Adrenal gland (tissue), 19 donors: ENCODE data around the gene SRP68. TPM values are rescaled to one million over a fixed set of nuclear protein-coding genes. Genes with fewer than 3 reads are reported as not detected.

Experiments used
- DNase-seq, 7 donors: peaks; one replicate each; pipeline ENCODE4 v3.0.0-alpha.2; 2019 to 2020
- H3K27ac ChIP-seq, 5 donors: fragments of 200-600 bp; sonication (generic) in 4 of 5; 1 replicate in 3 of 5; 2 replicates in 2 of 5; pipeline versions ENCODE4 v1.5.1 to v1.8.0; 2016 to 2020; ENCODE audit warnings: mild to moderate bottlenecking in 1 of 5
- H3K27me3 ChIP-seq: fragments of 200-600 bp; 2 replicates; pipeline ENCODE4 v1.8.0; 2021
- H3K36me3 ChIP-seq, 2 donors: fragments of 200-600 bp; replicated peaks in 1 of 2; 1 replicate in 1 of 2; 2 replicates in 1 of 2; pipeline versions ENCODE4 v1.5.1 to v1.8.0; 2018 to 2022
- H3K4me1 ChIP-seq, 2 donors: fragments of 200-600 bp; replicated peaks in 1 of 2; 1 replicate in 1 of 2; 2 replicates in 1 of 2; pipeline versions ENCODE4 v1.5.1 to v1.8.0; 2018 to 2021
- H3K4me3 ChIP-seq, 4 donors: fragments of 200-600 bp; sonication (generic) in 3 of 4; one replicate each; pipeline ENCODE4 v1.5.1; 2016 to 2018
- H3K9me3 ChIP-seq, 3 donors: fragments of 200-600 bp; sonication (generic) in 1 of 3; replicated peaks in 1 of 3; 1 replicate in 2 of 3; 2 replicates in 1 of 3; pipeline versions ENCODE4 v1.5.1 to v1.8.0; 2016 to 2021
- CTCF ChIP-seq, 6 experiments: fragments of 450-650 bp in 4 of 6; fragments of 200-600 bp in 2 of 6; sonication (generic) in 1 of 6; IDR thresholded peaks; 1 replicate in 5 of 6; 2 replicates in 1 of 6; pipeline versions ENCODE4 v1.5.1 to v1.8.0; 2016 to 2021; ENCODE audit warnings: antibody characterized with exemption in 6 of 6, mild to moderate bottlenecking in 2 of 6, moderate library complexity in 1 of 6
- POLR2A ChIP-seq, 2 donors: fragments of 450-650 bp; IDR thresholded peaks; one replicate each; pipeline ENCODE4 v1.6.1; 2017; ENCODE audit warnings: antibody characterized with exemption in 2 of 2, mild to moderate bottlenecking in 2 of 2, moderate library complexity in 1 of 2
- WGBS, 4 donors: extraction: QIAGEN DNeasy Blood & Tissue Kit in 2 of 4; methylation state at CpG; one replicate each; pipeline versions ENCODE4 v1.1.5 to v1.1.7; 2013 to 2017; 5-methylcytosine and 5-hydroxymethylcytosine counted together
- intact Hi-C, 2 donors: fragments of 100-400 bp; cut with DNase I; formaldehyde crosslinking; loops; one replicate each; pipeline versions ENCODE4 v1.14.1 to v1.15.0; 2022 to 2023
- long read RNA-seq, 10 donors: library from polyadenylated mRNA in 3 of 10; unstranded in 2 of 10; stranded (forward) in 1 of 10; transcript quantifications; one replicate each; pipeline ENCODE4 v2.0.0 and lab custom pipeline, GENCODE V29; 2021 to 2026
- polyA plus RNA-seq, 3 donors: library from polyadenylated mRNA; stranded (reverse); fragments of 200-250 nt in 2 of 3; fragments of 350-450 nt in 1 of 3; fragmentation: Illumina TruSeq in 1 of 3; extraction: RNeasy Lipid Tissue Mini Kit (QIAGEN cat#74804) in 1 of 3; gene quantifications; one replicate each; pipeline ENCODE4 v1.2.3, GENCODE V29; 2013 to 2014
- total RNA-seq, 9 donors: library from RNA; depleted of rRNA in 4 of 9; stranded (reverse); fragments of >200 nt in 4 of 9; fragments of 120-200 nt in 1 of 9; fragmentation: NEBNext Ultra II Directional in 1 of 9; extraction: Animal tissue kit (Norgen Biotek cat#: 25700) in 1 of 9; gene quantifications; one replicate each; pipeline versions ENCODE4 v1.1.0 to v1.2.4, GENCODE V29; 2013 to 2023
- donor health status: healthy with polysubstance abuse.
- donor health status: Bipolar disorder and iron deficiency.
- donor health status: DM: yes; HTN: yes; CAD: no.
- donor health status: DM: no; HTN: no; CAD: no.
- donor health status: DM: no; HTN: no; CAD: no.
- donor health status: DM: yes; HTN: yes; CAD: no.

The SRP68 gene
- total RNA-seq, result 100 to 1,000 TPM in 1 of 9 donors, 10 to 100 TPM in 8; 20.3 to 113 (median 42.9) TPM
- 100 to 1,000 TPM in 1 of 3 donors, 10 to 100 TPM in 2; 33.1 to 129 (median 35.9) TPM for polyA plus RNA-seq
- long read RNA-seq, donor 1, transcript SRP68-201 (16 exons, 2,649 nt), result major isoform, 15 of 15 reads
- long read RNA-seq, donor 1, partial matches to known transcripts, result 0 of 15 reads
- long read RNA-seq, donor 1, other reads (novel, unspliced or antisense), result 0 of 15 reads
- long read RNA-seq, donor 2, transcript SRP68-201 (16 exons, 2,649 nt), result major isoform, 11 of 12 reads
- long read RNA-seq, donor 2, partial matches to known transcripts, result 0 of 12 reads
- long read RNA-seq, donor 2, other reads (novel, unspliced or antisense), result 0 of 12 reads
- long read RNA-seq, donor 3, transcript SRP68-201 (16 exons, 2,649 nt), result major isoform, 16 of 17 reads
- long read RNA-seq, donor 3, partial matches to known transcripts, result 0 of 17 reads
- long read RNA-seq, donor 3, other reads (novel, unspliced or antisense), result 0 of 17 reads
- long read RNA-seq, donor 4, transcript SRP68-201 (16 exons, 2,649 nt), result major isoform, 14 of 22 reads
- long read RNA-seq, donor 4, partial matches to known transcripts, result 5 of 22 reads
- long read RNA-seq, donor 4, other reads (novel, unspliced or antisense), result 3 of 22 reads
- long read RNA-seq, donor 5, transcript SRP68-201 (16 exons, 2,649 nt), result major isoform, 157 of 166 reads
- long read RNA-seq, donor 5, partial matches to known transcripts, result 2 of 166 reads
- long read RNA-seq, donor 5, other reads (novel, unspliced or antisense), result 5 of 166 reads
- long read RNA-seq, donor 6, partial matches to known transcripts, result 2 of 4 reads
- long read RNA-seq, donor 6, other reads (novel, unspliced or antisense), result 0 of 4 reads
- long read RNA-seq, donor 7, transcript SRP68-201 (16 exons, 2,649 nt), result major isoform, 7 of 8 reads
- long read RNA-seq, donor 7, partial matches to known transcripts, result 0 of 8 reads
- long read RNA-seq, donor 7, other reads (novel, unspliced or antisense), result 0 of 8 reads
- long read RNA-seq, donor 8, transcript SRP68-201 (16 exons, 2,649 nt), result major isoform, 39 of 44 reads
- long read RNA-seq, donor 8, partial matches to known transcripts, result 5 of 44 reads
- long read RNA-seq, donor 8, other reads (novel, unspliced or antisense), result 0 of 44 reads
- long read RNA-seq, donor 9, transcript SRP68-201 (16 exons, 2,649 nt), result major isoform, 10 of 11 reads
- long read RNA-seq, donor 9, partial matches to known transcripts, result 0 of 11 reads
- long read RNA-seq, donor 9, other reads (novel, unspliced or antisense), result 0 of 11 reads
- long read RNA-seq, donor 10, transcript SRP68-201 (16 exons, 2,649 nt), result major isoform, 12 of 12 reads
- long read RNA-seq, donor 10, partial matches to known transcripts, result 0 of 12 reads
- long read RNA-seq, donor 10, other reads (novel, unspliced or antisense), result 0 of 12 reads

GRCh38 chr17:76072148-76072858 is at the start of gene SRP68:
Gene SRP68, minus strand, starts transcription at chr17:76072517. Its CDS starts 26 bp downstream, at chr17:76072491.
- 0 to 1% (median 0%) methylated on average over 27 to 57 of the region's 57 CpGs for WGBS, 4 donors
- intact Hi-C loops, result no loop called here
- Histone ChIP-seq H3K4me3 (peak within 1 kb of the TSS; percentile 17 to 71 (median 65)), H3K4me1 (peaks cover 19 to 22% of the 10 kb centered on the region in 2 donors), H3K27me3 (peaks cover 39% of the 10 kb centered on the region), H3K27ac (peak within 1 kb of the TSS in 4 of 5 donors; percentile 8 to 75 (median 68)), H3K36me3 (peaks cover 0 to 16% of the 10 kb centered on the region in 2 donors), H3K9me3 (no peaks in the 10 kb centered on the region)
- no peak for TF ChIP-seq CTCF (IDR thresholded peaks at IDR 0.05)
- peak; percentile 71 for TF ChIP-seq POLR2A (IDR thresholded peaks at IDR 0.05)
- peak; percentile 91 to 95 (median 94) for DNase-seq

- TF ChIP-seq POLR2A (IDR thresholded peaks at IDR 0.05) (no peak), CTCF (IDR thresholded peaks at IDR 0.05) (no peak)
- WGBS, 4 donors, result 45 to 81% (median 53%) methylated on average over 6 to 42 of the region's 42 CpGs
- H3K4me3 ChIP-seq, result peak overlapping the region in 1 of 4 donors; percentile 41
- H3K27me3 ChIP-seq, result no peaks in the 10 kb centered on the region
- no peaks in the 10 kb centered on the region for H3K36me3 ChIP-seq
- H3K27ac ChIP-seq, result peak overlapping the region in 1 of 5 donors; percentile 12
- H3K9me3 ChIP-seq, result no peaks in the 10 kb centered on the region
- intact Hi-C loops, result loop anchor here (2.0 to 5.0 kb wide), 3 partner anchors 60 to 175 kb away; no protein-coding TSS in a partner anchor
- no peak for DNase-seq
- peaks cover 0 to 4% of the 10 kb centered on the region in 2 donors for H3K4me1 ChIP-seq
These were observed 49.7 kb upstream of the SRP68 start for GRCh38 chr17:76121932-76122430.

DNA sequence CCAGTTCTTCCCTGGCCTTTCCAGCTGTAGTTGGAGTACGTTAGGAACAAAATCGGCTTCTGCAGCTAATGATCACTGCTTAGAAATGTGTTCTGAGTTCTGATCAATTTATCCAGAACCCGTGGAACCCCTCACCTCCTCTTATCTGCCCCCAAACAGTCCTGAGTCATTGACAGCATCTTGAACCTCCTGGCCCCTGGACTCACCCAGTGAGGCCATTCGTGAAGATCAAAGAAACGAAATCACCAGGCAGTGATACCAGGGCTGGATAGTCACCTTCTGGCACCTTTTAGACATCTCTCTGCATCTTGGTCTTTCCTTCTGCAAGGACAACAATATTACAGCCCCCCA is 48.3 kb upstream of the SRP68 start:
- WGBS, 4 donors, result 68 to 86% (median 84%) methylated on average over 5 of the region's 5 CpGs
- Histone ChIP-seq H3K27me3 (no peaks in the 10 kb centered on the region), H3K36me3 (no peaks in the 10 kb centered on the region), H3K9me3 (no peaks in the 10 kb centered on the region), H3K4me1 (peaks cover 0 to 4% of the 10 kb centered on the region in 2 donors), H3K4me3 (no peak overlapping the region), H3K27ac (no peak overlapping the region)
- TF ChIP-seq POLR2A (IDR thresholded peaks at IDR 0.05) (no peak), CTCF (IDR thresholded peaks at IDR 0.05) (no peak)
- intact Hi-C loops, result loop anchor here (2.0 to 5.0 kb wide), 3 partner anchors 62 to 177 kb away; no protein-coding TSS in a partner anchor
- DNase-seq, result no peak
